Sigmoid colon (tissue), 4 donors: ENCODE results near the gene ETV6.

Experiments
- EP300 ChIP-seq, 4 donors: sonication (generic); formaldehyde crosslinking; IDR thresholded peaks; one replicate each; pipeline ENCODE4 v1.6.1; 2017; ENCODE audit warnings: antibody characterized with exemption in 4 of 4
- POLR2A ChIP-seq, 2 donors: fragments of 450-650 bp; IDR thresholded peaks; one replicate each; pipeline ENCODE4 v1.6.1; 2016; ENCODE audit warnings: antibody characterized with exemption in 2 of 2, mild to moderate bottlenecking in 2 of 2, moderate library complexity in 2 of 2
- POLR2AphosphoS5 ChIP-seq, 4 donors: sonication (generic); formaldehyde crosslinking; IDR thresholded peaks; one replicate each; pipeline ENCODE4 v1.6.1; 2017; ENCODE audit warnings: antibody characterized with exemption in 4 of 4
- TF ChIP-seq, protein P1 (sequence below), 4 experiments: fragments of 450-650 bp in 3 of 4; fragments of 200-600 bp in 1 of 4; IDR thresholded peaks; one replicate each; pipeline ENCODE4 v1.5.1; 2016 to 2019; ENCODE audit warnings: antibody characterized with exemption in 4 of 4, mild to moderate bottlenecking in 3 of 4, moderate library complexity in 2 of 4

DNA sequence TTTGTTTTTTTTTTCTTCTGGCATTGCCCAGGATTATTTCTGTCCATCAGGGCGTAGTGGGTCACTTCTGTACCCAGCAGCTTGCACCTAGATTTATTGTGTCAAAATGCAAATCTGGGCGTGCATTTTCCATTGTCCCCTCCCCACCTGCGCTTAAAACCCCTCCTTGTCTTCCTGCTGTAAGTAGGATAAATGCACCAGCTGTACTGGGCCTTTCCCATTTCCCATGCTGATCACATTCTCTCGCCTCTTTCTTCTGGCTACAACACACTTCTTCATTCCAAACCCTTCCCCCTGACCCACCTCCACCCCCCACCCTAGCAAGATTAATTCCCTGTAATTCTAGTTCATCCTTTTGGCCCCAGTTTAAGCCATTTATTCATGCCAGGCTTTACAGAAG is 128.0 kb downstream of the ETV6 start:
- TF ChIP-seq, protein P1, sequence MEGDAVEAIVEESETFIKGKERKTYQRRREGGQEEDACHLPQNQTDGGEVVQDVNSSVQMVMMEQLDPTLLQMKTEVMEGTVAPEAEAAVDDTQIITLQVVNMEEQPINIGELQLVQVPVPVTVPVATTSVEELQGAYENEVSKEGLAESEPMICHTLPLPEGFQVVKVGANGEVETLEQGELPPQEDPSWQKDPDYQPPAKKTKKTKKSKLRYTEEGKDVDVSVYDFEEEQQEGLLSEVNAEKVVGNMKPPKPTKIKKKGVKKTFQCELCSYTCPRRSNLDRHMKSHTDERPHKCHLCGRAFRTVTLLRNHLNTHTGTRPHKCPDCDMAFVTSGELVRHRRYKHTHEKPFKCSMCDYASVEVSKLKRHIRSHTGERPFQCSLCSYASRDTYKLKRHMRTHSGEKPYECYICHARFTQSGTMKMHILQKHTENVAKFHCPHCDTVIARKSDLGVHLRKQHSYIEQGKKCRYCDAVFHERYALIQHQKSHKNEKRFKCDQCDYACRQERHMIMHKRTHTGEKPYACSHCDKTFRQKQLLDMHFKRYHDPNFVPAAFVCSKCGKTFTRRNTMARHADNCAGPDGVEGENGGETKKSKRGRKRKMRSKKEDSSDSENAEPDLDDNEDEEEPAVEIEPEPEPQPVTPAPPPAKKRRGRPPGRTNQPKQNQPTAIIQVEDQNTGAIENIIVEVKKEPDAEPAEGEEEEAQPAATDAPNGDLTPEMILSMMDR (IDR thresholded peaks at IDR 0.05) = no peak
- TF ChIP-seq POLR2AphosphoS5 (IDR thresholded peaks at IDR 0.05) (no peak), POLR2A (IDR thresholded peaks at IDR 0.05) (no peak), EP300 (IDR thresholded peaks at IDR 0.05) (no peak)
